H1 (cell line): ENCODE results near the gene RHOT1. TPM values are rescaled to one million over a fixed set of nuclear protein-coding genes. Genes with fewer than 3 reads are reported as not detected.

Experiments
- CTCF ChIA-PET: fragments of 300-600 bp; sonication (Branson Sonifier 250); formaldehyde crosslinking; loops from one replicate; lab custom pipeline; 2021; ENCODE audit not compliant: partially characterized antibody; lab: Charles Lee
- POLR2A ChIA-PET: fragments of 300-600 bp; sonication (Branson Sonifier 250); formaldehyde crosslinking; loops from one replicate; lab custom pipeline; 2021; ENCODE audit warnings: inconsistent platforms; ENCODE audit not compliant: partially characterized antibody; lab: Charles Lee
- DNase-seq, 2 experiments: peaks; one replicate each; pipeline versions ENCODE4 v3.0.0 to v3.0.0-alpha.2; 2010 to 2022; ENCODE audit warnings: low spot score in 2 of 2, low read depth in 1 of 2, mixed read lengths in 1 of 2
- FAIRE-seq: peaks from 2 replicates; lab custom pipeline; 2011; peaks lifted over from hg19 to GRCh38; lab: Jason Lieb, UNC
- H2AFZ ChIP-seq: 2 replicates; pipeline ENCODE4 v1.8.1; 2012; ENCODE audit warnings: low read length, inconsistent platforms
- H2AK5ac ChIP-seq: 2 replicates; pipeline ENCODE4 v1.6.1; 2013; ENCODE audit warnings: low read depth, low read length
- H2BK120ac ChIP-seq: replicated peaks from 2 replicates; pipeline ENCODE3; 2013; ENCODE audit warnings: low read depth, low read length, inconsistent platforms
- H2BK12ac ChIP-seq: 2 replicates; pipeline ENCODE4 v1.6.1; 2013; ENCODE audit warnings: low read depth, low read length
- H2BK15ac ChIP-seq: 2 replicates; pipeline ENCODE4 v1.6.1; 2013; ENCODE audit warnings: low read length
- H2BK20ac ChIP-seq: 2 replicates; pipeline ENCODE4 v1.6.1; 2013; ENCODE audit warnings: low read length
- H2BK5ac ChIP-seq: 2 replicates; pipeline ENCODE4 v1.6.1; 2013; ENCODE audit warnings: low read depth, low read length
- H3K14ac ChIP-seq: 2 replicates; pipeline ENCODE4 v1.6.1; 2013; ENCODE audit warnings: inconsistent platforms; ENCODE audit not compliant: insufficient read length
- H3K18ac ChIP-seq: 2 replicates; pipeline ENCODE4 v1.6.1; 2013; ENCODE audit warnings: low read length; ENCODE audit errors: extremely low read depth
- H3K23ac ChIP-seq: 2 replicates; pipeline ENCODE4 v1.6.1; 2013; ENCODE audit warnings: inconsistent platforms; ENCODE audit not compliant: insufficient read length
- H3K23me2 ChIP-seq: 2 replicates; pipeline ENCODE4 v1.6.1; 2013; ENCODE audit warnings: low read depth, low read length
- H3K27ac ChIP-seq: 2 replicates; pipeline ENCODE4 v1.6.1; 2011; ENCODE audit warnings: low read depth, low read length, inconsistent platforms
- H3K27me3 ChIP-seq, 4 experiments: replicated peaks in 1 of 4; 1 replicate in 1 of 4; 2 replicates in 3 of 4; pipeline versions ENCODE4 v1.6.1 to v1.8.1; 2011 to 2013; ENCODE audit warnings: low read length in 3 of 4, mild to moderate bottlenecking in 3 of 4, inconsistent platforms in 2 of 4, mixed read lengths in 2 of 4, moderate library complexity in 1 of 4; ENCODE audit not compliant: control insufficient read depth in 3 of 4, insufficient read depth in 3 of 4; ENCODE audit errors: extremely low read depth in 1 of 4
- H3K36me3 ChIP-seq, 4 experiments: 2 replicates each; pipeline versions ENCODE4 v1.6.1 to v1.8.1; 2011 to 2013; ENCODE audit warnings: mild to moderate bottlenecking in 4 of 4, low read length in 3 of 4, moderate library complexity in 2 of 4, control low read depth in 1 of 4, inconsistent platforms in 1 of 4; ENCODE audit not compliant: insufficient read depth in 4 of 4, control insufficient read depth in 2 of 4
- H3K4ac ChIP-seq: replicated peaks from 2 replicates; pipeline ENCODE3; 2013; ENCODE audit warnings: low read length, low read depth, mixed read lengths, inconsistent platforms; ENCODE audit not compliant: insufficient read length
- H3K4me1 ChIP-seq, 4 experiments: replicated peaks in 1 of 4; 1 replicate in 1 of 4; 2 replicates in 3 of 4; pipeline versions ENCODE4 v1.6.1 to v1.8.1; 2011 to 2013; ENCODE audit warnings: low read length in 3 of 4, inconsistent platforms in 2 of 4, mixed read lengths in 1 of 4; ENCODE audit not compliant: insufficient read depth in 4 of 4, control insufficient read depth in 3 of 4
- H3K4me2 ChIP-seq, 2 experiments: 2 replicates each; pipeline versions ENCODE4 v1.6.1 to v1.8.1; 2011 to 2013; ENCODE audit warnings: low read depth in 2 of 2, low read length in 2 of 2, control low read depth in 1 of 2, inconsistent platforms in 1 of 2, mild to moderate bottlenecking in 1 of 2; ENCODE audit not compliant: insufficient read depth in 1 of 2
- H3K4me3 ChIP-seq, 4 experiments: fragments of 200-600, 300-600 bp in 1 of 4; sonication (generic), shearing (Covaris generic), sonication (Bioruptor Twin) in 1 of 4; 2 replicates each; pipeline versions ENCODE4 v1.5.1 to v1.8.1; 2011 to 2016; ENCODE audit warnings: low read length in 4 of 4, low read depth in 3 of 4, control low read depth in 2 of 4, inconsistent platforms in 2 of 4, mild to moderate bottlenecking in 2 of 4, mixed read lengths in 1 of 4, moderate library complexity in 1 of 4; ENCODE audit not compliant: insufficient read depth in 2 of 4; ENCODE audit errors: extremely low read depth in 1 of 4
- H3K56ac ChIP-seq: replicated peaks from 2 replicates; pipeline ENCODE3; 2013; ENCODE audit warnings: low read depth, mild to moderate bottlenecking, mixed read lengths, low read length, inconsistent platforms; ENCODE audit not compliant: insufficient read length
- H3K79me1 ChIP-seq: 2 replicates; pipeline ENCODE4 v1.6.1; 2013; ENCODE audit warnings: low read depth, low read length, control low read depth
- H3K79me2 ChIP-seq, 2 experiments: 2 replicates each; pipeline versions ENCODE4 v1.6.1 to v1.8.1; 2012 to 2013; ENCODE audit warnings: low read length in 2 of 2, mild to moderate bottlenecking in 2 of 2, inconsistent platforms in 1 of 2; ENCODE audit not compliant: insufficient read depth in 2 of 2, control insufficient read depth in 1 of 2
- H3K9ac ChIP-seq, 4 experiments: replicated peaks in 1 of 4; 1 replicate in 1 of 4; 2 replicates in 3 of 4; pipeline versions ENCODE4 v1.6.1 to v1.8.1; 2011 to 2013; ENCODE audit warnings: low read depth in 3 of 4, low read length in 3 of 4, control low read depth in 2 of 4, mild to moderate bottlenecking in 2 of 4, moderate library complexity in 2 of 4, inconsistent platforms in 1 of 4; ENCODE audit errors: extremely low read depth in 1 of 4
- H3K9me3 ChIP-seq, 2 experiments: 2 replicates each; pipeline versions ENCODE4 v1.6.1 to v1.8.1; 2012 to 2013; ENCODE audit warnings: mild to moderate bottlenecking in 2 of 2, moderate library complexity in 2 of 2, control low read depth in 1 of 2, inconsistent platforms in 1 of 2, low read depth in 1 of 2, low read length in 1 of 2, mixed read lengths in 1 of 2; ENCODE audit not compliant: insufficient read depth in 2 of 2
- H4K20me1 ChIP-seq, 2 experiments: replicated peaks in 1 of 2; 2 replicates each; pipeline versions ENCODE3 to v1.8.1; 2011 to 2013; ENCODE audit warnings: inconsistent platforms in 2 of 2, low read length in 2 of 2, mild to moderate bottlenecking in 1 of 2; ENCODE audit not compliant: insufficient read depth in 2 of 2, control insufficient read depth in 1 of 2
- H4K5ac ChIP-seq: 2 replicates; pipeline ENCODE4 v1.6.1; 2013; ENCODE audit warnings: low read length, low read depth, mixed read lengths, inconsistent platforms; ENCODE audit not compliant: insufficient read length
- H4K8ac ChIP-seq: 2 replicates; pipeline ENCODE4 v1.8.0; 2013; ENCODE audit warnings: mild to moderate bottlenecking, moderate library complexity, low read length, inconsistent platforms; ENCODE audit not compliant: insufficient read depth; ENCODE audit errors: extremely low read depth
- H4K91ac ChIP-seq: replicated peaks from 2 replicates; pipeline ENCODE3; 2013; ENCODE audit warnings: low read length, mixed read lengths, inconsistent platforms; ENCODE audit not compliant: insufficient read length
- ASH2L ChIP-seq: fragments of 200-600, 300-600 bp; sonication (generic); IDR thresholded peaks from one replicate; pipeline ENCODE4 v1.7.1; 2017; ENCODE audit warnings: low read length
- JUN ChIP-seq: IDR thresholded peaks from 2 replicates; pipeline ENCODE4 v1.6.1; 2011; ENCODE audit warnings: low read depth, mild to moderate bottlenecking, improper control_type of control experiment, low read length
- POLR2A ChIP-seq, 2 experiments: IDR thresholded peaks; 1 replicate in 1 of 2; 2 replicates in 1 of 2; pipeline ENCODE4 v1.6.1; 2011; ENCODE audit warnings: low read depth in 2 of 2, low read length in 2 of 2, mild to moderate bottlenecking in 2 of 2; ENCODE audit errors: control extremely low read depth in 1 of 2
- TAF1 ChIP-seq: IDR thresholded peaks from 2 replicates; pipeline ENCODE4 v1.6.1; 2011; ENCODE audit warnings: mild to moderate bottlenecking, low read depth, low read length
- WGBS, 2 experiments: shearing (Covaris generic) in 1 of 2; methylation state at CpG; one replicate each; pipeline versions ENCODE4 v1.1.6 to v1.1.7; 2013 to 2015; ENCODE audit warnings: low lambda C conversion rate in 2 of 2, mixed read lengths in 2 of 2, inconsistent platforms in 1 of 2, low coverage in 1 of 2, missing lambda C conversion rate in 1 of 2; ENCODE audit not compliant: insufficient replicate concordance in 2 of 2, insufficient coverage in 1 of 2, insufficient read length in 1 of 2; ENCODE audit errors: extremely low coverage in 1 of 2, missing lambda C conversion rate in 1 of 2; 5-methylcytosine and 5-hydroxymethylcytosine counted together
- polyA plus RNA-seq, 7 experiments: library from polyadenylated mRNA; depleted of rRNA in 3 of 7; stranded (reverse) in 5 of 7; unstranded in 2 of 7; fragments of >200 nt in 5 of 7; fragments of 200-250 nt in 2 of 7; gene quantifications; 1 replicate in 5 of 7; 2 replicates in 1 of 7; 4 replicates in 1 of 7; pipeline versions ENCODE4 v1.2.1 to v1.2.3, GENCODE V29; 2011 to 2013; ENCODE audit warnings: missing spikeins in 2 of 7, mixed read lengths in 2 of 7
- total RNA-seq: library from RNA; stranded (reverse); fragmentation: NEBNext Ultra II Directional; extraction: Animal tissue kit (Norgen Biotek cat#: 25700); gene quantifications from 2 replicates; pipeline ENCODE4 v1.2.1, GENCODE V29; 2021

RHOT1 gene
- total and polyA plus RNA-seq, 2 of the 8 experiments (the other 6 are each of a cell fraction or from before 2014, with no cell fraction given) = 34.2 to 38.2 TPM

- POLR2A ChIA-PET = interaction anchor here (1.5 kb wide), 1 partner anchor 12 kb away, joined by 3 read pairs; no protein-coding TSS in a partner anchor
- Histone ChIP-seq H3K79me1 (no peaks in the 10 kb centered on the region), H2BK120ac (no peak overlapping the region), H3K4me2 (no peak overlapping the region), H3K27me3 (no peaks in the 10 kb centered on the region), H3K56ac (no peak overlapping the region), H2BK20ac (no peak overlapping the region), H3K23me2 (no peaks in the 10 kb centered on the region), H4K8ac (no peak overlapping the region), H3K4ac (no peak overlapping the region), H2BK12ac (no peak overlapping the region), H2BK15ac (0 out of 2 replicates have a peak overlapping the region, but pooled peaks have one; percentile 14), H4K20me1 (peaks cover 0 to 1% of the 10 kb centered on the region in 2 experiments), H3K79me2 (no peaks in the 10 kb centered on the region), H2AFZ (no peak overlapping the region), H3K9me3 (no peaks in the 10 kb centered on the region), H2BK5ac (no peak overlapping the region), H3K4me3 (no peak overlapping the region), H3K14ac (no peak overlapping the region), H3K9ac (no peak overlapping the region), H3K18ac (no peak overlapping the region), H3K23ac (no peak overlapping the region), H3K27ac (no peak overlapping the region), H2AK5ac (no peak overlapping the region), H4K91ac (no peak overlapping the region), H4K5ac (no peak overlapping the region), H3K36me3 (no peaks in the 10 kb centered on the region), H3K4me1 (peaks cover 0 to 2% (median 0%) of the 10 kb centered on the region in 4 experiments; a peak in 2 of 7 replicates)
- TF ChIP-seq ASH2L (no peak), JUN (no peak), POLR2A (IDR thresholded peaks at IDR 0.05; ENCODE audit: control extremely low read depth in 1 of 2, low read depth in 2 of 2, low read length in 2 of 2) (no peak), TAF1 (no peak)
- 91% methylated on average over 4 of the region's 4 CpGs; no CpG with 5 or more reads in 1 of the 2 experiments for WGBS, 2 experiments
- DNase-seq = no peak
- CTCF ChIA-PET = interaction anchor here (1.1 to 1.9 kb wide), 7 partner anchors 9 to 19 kb away, joined by 3 to 10 read pairs (median 3); no protein-coding TSS in a partner anchor
- no peak for FAIRE-seq
These were observed 22.2 kb upstream of the RHOT1 start for GRCh38 chr17:32120141-32120540.
